Type B pancreatic cell (in vitro differentiated cells): ENCODE measurements around the gene LOXL3. TPM values are rescaled to one million over a fixed set of nuclear protein-coding genes. Genes with fewer than 3 reads are reported as not detected.

Experiments
- DNase-seq: peaks from one replicate; pipeline ENCODE4 v3.0.0; 2021; ENCODE audit warnings: mixed read lengths; ENCODE audit not compliant: unreplicated experiment; ENCODE audit errors: extremely low spot score
- H3K27ac Mint-ChIP-seq: 2 replicates; pipeline ENCODE4 v1.8.0; 2021; ENCODE audit warnings: mild to moderate bottlenecking, mixed read lengths
- H3K27me3 Mint-ChIP-seq: 2 replicates; pipeline ENCODE4 v1.8.0; 2021; ENCODE audit warnings: mixed read lengths
- H3K36me3 Mint-ChIP-seq: 2 replicates; pipeline ENCODE4 v1.8.0; 2021; ENCODE audit warnings: mixed read lengths
- H3K4me1 Mint-ChIP-seq: one replicate; pipeline ENCODE4 v1.8.0; 2021; ENCODE audit warnings: mixed read lengths; ENCODE audit not compliant: unreplicated experiment
- H3K4me3 Mint-ChIP-seq: 2 replicates; pipeline ENCODE4 v1.8.0; 2021; ENCODE audit warnings: mild to moderate bottlenecking, mixed read lengths
- H3K9me3 Mint-ChIP-seq: 2 replicates; pipeline ENCODE4 v1.8.0; 2021; ENCODE audit warnings: mixed read lengths
- total RNA-seq: library from RNA; stranded (reverse); gene quantifications from 2 replicates; pipeline ENCODE4 v1.2.1, GENCODE V29; 2021; ENCODE audit warnings: low replicate concordance
- TF ChIP-seq, protein P1 (sequence below): fragments of 200-600 bp; sonication (generic); conservative IDR thresholded peaks from 2 replicates; pipeline ENCODE4 v1.5.0; 2021; ENCODE audit warnings: antibody characterized with exemption, mild to moderate bottlenecking

Gene LOXL3
- total RNA-seq, 1 donor from 2014 or later: 23.8 TPM

DNA sequence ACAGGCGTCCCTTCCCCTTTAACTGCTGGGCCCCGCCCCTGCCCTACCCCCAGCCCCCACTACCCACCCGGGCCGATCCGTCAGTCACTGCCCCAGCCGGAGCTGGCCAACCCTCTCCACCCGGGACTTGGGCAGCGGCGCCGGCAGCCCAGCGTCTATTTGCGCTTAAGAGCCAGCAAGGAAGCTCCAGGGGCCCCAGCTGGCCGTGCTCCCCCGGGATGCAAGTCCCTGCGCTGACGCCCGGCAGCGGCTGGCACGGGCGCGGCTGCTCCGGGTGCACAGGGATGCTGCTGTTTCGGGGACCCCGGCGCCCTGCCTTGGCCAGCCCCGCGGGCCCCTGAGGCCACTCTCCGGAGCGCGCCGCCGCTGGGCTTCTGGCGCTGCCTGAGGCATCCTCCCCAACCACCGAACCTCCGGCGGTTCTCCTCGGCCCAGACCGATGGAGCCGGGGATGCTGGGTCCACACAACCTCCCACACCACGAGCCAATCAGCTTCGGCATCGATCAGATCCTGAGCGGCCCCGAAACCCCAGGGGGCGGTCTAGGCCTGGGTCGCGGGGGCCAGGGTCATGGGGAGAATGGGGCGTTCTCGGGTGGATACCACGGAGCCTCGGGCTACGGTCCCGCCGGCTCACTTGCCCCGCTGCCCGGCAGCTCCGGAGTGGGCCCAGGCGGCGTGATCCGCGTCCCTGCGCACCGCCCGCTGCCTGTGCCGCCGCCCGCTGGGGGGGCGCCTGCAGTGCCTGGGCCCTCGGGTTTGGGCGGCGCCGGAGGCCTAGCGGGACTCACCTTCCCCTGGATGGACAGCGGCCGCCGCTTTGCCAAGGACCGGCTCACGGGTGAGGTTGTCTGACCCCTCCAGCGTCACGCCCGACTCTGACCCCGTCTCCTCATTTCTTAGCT is 39.1 kb downstream of the LOXL3 start, which contains the start of gene TLX2:
Gene TLX2 (plus strand): TSS at position 83 of the 903 bp plus-strand sequence. CDS start 357 bp downstream, at position 440.
- Mint-ChIP-seq H3K27ac (no peak within 1 kb of the TSS), H3K36me3 (peaks cover 3% of the 10 kb centered on the region), H3K4me1 (no peaks in the 10 kb centered on the region), H3K4me3 (peak within 1 kb of the TSS; percentile 55), H3K9me3 (no peaks in the 10 kb centered on the region), H3K27me3 (peaks cover 90% of the 10 kb centered on the region)
- TF ChIP-seq, protein P1, sequence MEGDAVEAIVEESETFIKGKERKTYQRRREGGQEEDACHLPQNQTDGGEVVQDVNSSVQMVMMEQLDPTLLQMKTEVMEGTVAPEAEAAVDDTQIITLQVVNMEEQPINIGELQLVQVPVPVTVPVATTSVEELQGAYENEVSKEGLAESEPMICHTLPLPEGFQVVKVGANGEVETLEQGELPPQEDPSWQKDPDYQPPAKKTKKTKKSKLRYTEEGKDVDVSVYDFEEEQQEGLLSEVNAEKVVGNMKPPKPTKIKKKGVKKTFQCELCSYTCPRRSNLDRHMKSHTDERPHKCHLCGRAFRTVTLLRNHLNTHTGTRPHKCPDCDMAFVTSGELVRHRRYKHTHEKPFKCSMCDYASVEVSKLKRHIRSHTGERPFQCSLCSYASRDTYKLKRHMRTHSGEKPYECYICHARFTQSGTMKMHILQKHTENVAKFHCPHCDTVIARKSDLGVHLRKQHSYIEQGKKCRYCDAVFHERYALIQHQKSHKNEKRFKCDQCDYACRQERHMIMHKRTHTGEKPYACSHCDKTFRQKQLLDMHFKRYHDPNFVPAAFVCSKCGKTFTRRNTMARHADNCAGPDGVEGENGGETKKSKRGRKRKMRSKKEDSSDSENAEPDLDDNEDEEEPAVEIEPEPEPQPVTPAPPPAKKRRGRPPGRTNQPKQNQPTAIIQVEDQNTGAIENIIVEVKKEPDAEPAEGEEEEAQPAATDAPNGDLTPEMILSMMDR: no peak
- DNase-seq: no peak

DNA sequence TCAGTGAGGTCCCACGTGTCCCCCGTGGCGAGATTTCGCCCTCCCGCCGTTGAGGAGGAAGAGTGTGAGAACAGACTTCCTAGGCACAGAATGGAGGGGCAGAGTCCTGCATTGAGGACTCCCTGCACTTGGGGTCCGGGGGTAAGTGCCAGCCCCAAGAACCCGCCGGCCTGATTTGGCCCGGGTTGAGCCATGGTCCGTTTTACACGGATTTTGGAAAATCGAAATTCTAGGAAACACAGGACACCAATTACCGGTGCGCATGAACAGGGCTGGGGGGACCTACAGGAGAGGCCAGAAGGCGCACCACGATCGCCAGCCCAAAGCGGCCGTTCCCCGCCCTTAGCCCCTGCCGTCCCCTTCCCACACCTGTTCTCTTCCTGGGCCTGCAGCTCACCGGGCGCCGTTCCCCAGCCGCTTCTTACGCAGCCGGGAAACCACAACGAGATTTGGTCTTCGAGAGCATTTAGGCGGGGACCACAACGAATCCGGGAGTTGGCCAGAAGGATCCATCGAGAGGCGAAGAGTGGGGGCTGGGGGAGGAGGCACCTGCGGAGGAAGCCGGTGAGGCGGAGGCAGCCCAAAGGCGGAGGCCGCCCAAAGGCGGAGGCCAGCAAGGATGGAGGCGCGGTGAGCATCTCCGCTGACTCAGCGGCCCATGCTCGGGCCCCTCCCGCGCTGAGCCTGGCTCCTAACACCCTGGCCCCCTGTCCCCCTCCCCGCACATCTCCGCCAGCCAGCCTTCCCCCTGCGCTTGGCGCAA is 40.0 kb downstream of the LOXL3 start:
- no peak for DNase-seq
- Mint-ChIP-seq H3K27ac (no peak overlapping the region), H3K4me3 (peak overlapping the region; percentile 34), H3K27me3 (peaks cover 85% of the 10 kb centered on the region), H3K4me1 (peaks cover 1% of the 10 kb centered on the region), H3K9me3 (no peaks in the 10 kb centered on the region), H3K36me3 (peaks cover 3% of the 10 kb centered on the region)
- TF ChIP-seq, protein P1: no peak

DNA sequence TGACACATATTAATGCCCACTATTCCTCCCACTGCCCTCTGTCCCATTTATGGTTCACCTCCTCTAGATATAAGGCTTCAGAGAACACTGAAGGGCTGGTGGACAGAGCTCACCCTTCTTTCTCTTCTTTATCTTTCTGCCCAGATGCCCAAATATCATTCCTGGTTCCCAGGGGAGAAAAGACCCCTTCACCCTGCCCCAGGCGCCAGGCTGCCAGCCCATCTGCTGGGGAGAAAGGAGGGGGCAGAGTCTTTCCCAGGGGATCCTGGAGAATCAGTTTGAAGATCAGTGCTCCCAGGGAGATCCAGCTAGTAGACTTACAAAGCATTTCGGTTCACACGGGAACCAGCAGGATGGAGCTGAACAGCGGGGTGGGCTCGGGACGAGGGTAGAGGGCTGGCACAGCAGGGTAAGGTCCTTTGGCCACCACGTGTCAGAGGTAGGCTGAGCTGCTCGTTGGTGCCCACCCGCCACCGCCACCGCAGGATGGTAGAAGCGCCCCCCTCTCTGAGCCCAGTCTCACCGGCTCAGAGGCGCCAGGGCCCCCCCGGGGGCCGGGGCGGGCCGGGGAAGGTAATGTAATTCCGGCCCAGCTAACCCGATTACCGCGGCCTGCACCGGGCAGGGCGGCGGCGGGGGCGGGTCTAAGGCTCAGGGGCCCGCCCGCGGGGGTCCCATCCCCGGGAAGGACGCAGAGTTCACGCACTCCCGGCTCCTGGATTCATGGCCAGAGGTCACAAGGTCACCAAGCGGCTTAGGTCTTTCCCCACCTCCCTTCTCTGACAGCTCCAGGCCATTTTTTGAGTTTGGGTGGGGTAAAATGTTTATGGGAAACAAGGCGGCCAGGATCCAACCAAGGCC is 40.8 kb downstream of the LOXL3 start:
- peaks cover 9% of the 10 kb centered on the region for H3K4me1 Mint-ChIP-seq
- DNase-seq: no peak
- no peak overlapping the region for H3K27ac Mint-ChIP-seq
- H3K36me3 Mint-ChIP-seq: peaks cover 3% of the 10 kb centered on the region
- no peaks in the 10 kb centered on the region for H3K9me3 Mint-ChIP-seq
- peaks cover 85% of the 10 kb centered on the region for H3K27me3 Mint-ChIP-seq
- peak overlapping the region; percentile 34 for H3K4me3 Mint-ChIP-seq
- TF ChIP-seq, protein P1: no peak

DNA sequence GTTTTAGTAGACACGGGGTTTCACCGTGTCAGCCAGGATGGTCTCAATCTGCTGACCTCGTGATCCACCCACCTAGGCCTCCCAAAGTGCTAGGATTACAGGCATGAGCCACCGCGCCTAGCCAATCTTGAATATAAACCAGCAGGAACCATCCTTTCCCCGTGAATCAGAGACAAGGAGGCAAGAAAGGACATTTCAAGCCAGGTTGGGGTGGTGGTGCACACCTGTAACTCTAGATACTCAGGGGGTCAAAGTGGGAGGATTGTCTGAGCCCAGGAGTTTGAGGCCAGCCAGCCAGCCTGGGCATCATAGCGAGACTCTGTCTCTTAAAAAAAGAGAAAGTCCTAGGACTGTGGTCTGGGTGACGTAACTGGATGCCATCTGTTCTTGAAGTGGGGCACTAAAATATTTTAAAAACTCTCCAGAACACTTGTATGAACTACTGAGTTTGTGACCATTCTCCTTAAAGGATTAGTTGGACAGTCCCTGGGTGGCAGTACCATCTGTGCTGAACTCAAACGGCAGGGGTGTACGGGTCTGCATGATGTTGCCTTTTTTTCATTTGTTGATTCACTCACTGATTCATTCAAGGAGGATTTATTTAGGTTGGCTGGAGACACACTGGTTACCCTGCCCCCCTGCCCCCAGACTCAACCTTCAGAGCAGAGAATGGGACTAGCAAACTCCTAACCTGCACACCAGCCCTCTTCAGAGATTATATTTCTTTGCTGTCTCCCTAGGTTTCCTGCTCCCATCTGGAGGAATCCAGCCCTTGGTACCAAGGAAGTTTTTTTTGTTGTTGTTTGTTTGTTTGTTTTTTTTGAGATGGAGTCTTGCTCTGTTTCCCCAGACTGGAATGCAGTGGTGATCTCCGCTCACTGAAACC is 42.4 kb downstream of the LOXL3 start:
- H3K4me3 Mint-ChIP-seq: no peak overlapping the region
- H3K27ac Mint-ChIP-seq: no peak overlapping the region

More for the DNA sequence above, 42.4 kb downstream of the LOXL3 start:
- DNase-seq: no peak
- TF ChIP-seq, protein P1: no peak
- peaks cover 15% of the 10 kb centered on the region for H3K4me1 Mint-ChIP-seq
- no peaks in the 10 kb centered on the region for H3K9me3 Mint-ChIP-seq
- peaks cover 6% of the 10 kb centered on the region for H3K36me3 Mint-ChIP-seq
- H3K27me3 Mint-ChIP-seq: peaks cover 74% of the 10 kb centered on the region
